OCI-LY1 (cell line): Measurements from ENCODE around the gene MICAL2.

Experiments used
- H2AFZ ChIP-seq: fragments of 200-600 bp; sonication (generic), shearing (Covaris generic); 2 replicates; pipeline ENCODE4 v1.6.0; 2014; ENCODE audit warnings: antibody characterized with exemption, mild to moderate bottlenecking, low read length
- H3F3A ChIP-seq: fragments of 200-600 bp; sonication (generic), shearing (Covaris generic); 2 replicates; pipeline ENCODE4 v1.6.0; 2014; ENCODE audit warnings: mild to moderate bottlenecking, antibody characterized with exemption, low read length, moderate library complexity; ENCODE audit not compliant: insufficient read depth
- H3K27ac ChIP-seq: fragments of 200-600 bp; sonication (generic); 2 replicates; pipeline ENCODE4 v1.5.1; 2014; ENCODE audit warnings: low read length, mixed run types, mild to moderate bottlenecking, low read depth; ENCODE audit not compliant: poor library complexity, severe bottlenecking
- H3K27me3 ChIP-seq: fragments of 200-600 bp; sonication (generic); 2 replicates; pipeline ENCODE4 v1.6.0; 2014; ENCODE audit warnings: antibody characterized with exemption, mild to moderate bottlenecking, low read length, moderate library complexity; ENCODE audit not compliant: insufficient read depth
- H3K36me3 ChIP-seq: fragments of 200-600 bp; sonication (generic); 2 replicates; pipeline ENCODE4 v1.6.1; 2014; ENCODE audit warnings: mild to moderate bottlenecking, antibody characterized with exemption, low read length, moderate library complexity, mixed read lengths; ENCODE audit not compliant: insufficient read depth
- H3K4me1 ChIP-seq: fragments of 200-600 bp; sonication (generic); 2 replicates; pipeline ENCODE4 v1.5.1; 2014; ENCODE audit warnings: mild to moderate bottlenecking, low read length, moderate library complexity; ENCODE audit not compliant: insufficient read depth, severe bottlenecking
- H3K4me2 ChIP-seq: fragments of 200-600 bp; sonication (generic), shearing (Covaris generic); 2 replicates; pipeline ENCODE4 v1.6.1; 2014; ENCODE audit warnings: low read length
- H3K4me3 ChIP-seq: fragments of 200-600 bp; sonication (generic); 2 replicates; pipeline ENCODE4 v1.5.1; 2014; ENCODE audit warnings: low read length, low read depth, mild to moderate bottlenecking, mixed read lengths; ENCODE audit not compliant: poor library complexity, severe bottlenecking
- H3K79me2 ChIP-seq: fragments of 200-600 bp; shearing (Covaris generic); 2 replicates; pipeline ENCODE4 v1.6.1; 2016; ENCODE audit warnings: mixed run types, low read length, mixed read lengths; ENCODE audit not compliant: insufficient read depth
- H3K9ac ChIP-seq: fragments of 200-600 bp; sonication (generic), shearing (Covaris generic); 2 replicates; pipeline ENCODE4 v1.6.1; 2014; ENCODE audit warnings: mild to moderate bottlenecking, low read length, mixed read lengths
- H3K9me2 ChIP-seq: fragments of 200-600 bp; sonication (generic), shearing (Covaris generic); 2 replicates; pipeline ENCODE4 v1.6.1; 2014; ENCODE audit warnings: low read depth, mild to moderate bottlenecking, low read length, mixed read lengths
- H3K9me3 ChIP-seq: fragments of 200-600 bp; shearing (Covaris generic); 2 replicates; pipeline ENCODE4 v1.6.1; 2014; ENCODE audit warnings: low read length, mixed read lengths
- H4K20me1 ChIP-seq: fragments of 200-600 bp; sonication (generic), shearing (Covaris generic); 2 replicates; pipeline ENCODE4 v1.6.0; 2016; ENCODE audit warnings: mild to moderate bottlenecking, low read length; ENCODE audit not compliant: insufficient read depth
- EZH2 ChIP-seq: fragments of 200-600 bp; sonication (generic), shearing (Covaris generic); IDR thresholded peaks from 2 replicates; pipeline ENCODE4 v1.8.0; 2017; ENCODE audit warnings: borderline replicate concordance, mixed run types, mild to moderate bottlenecking, antibody characterized with exemption, low read length, moderate library complexity, mixed read lengths
- TF ChIP-seq, protein P1 (sequence below): fragments of 200-600 bp; sonication (generic), shearing (Covaris generic); IDR thresholded peaks from 2 replicates; pipeline ENCODE4 v1.5.1; 2017; ENCODE audit warnings: mild to moderate bottlenecking, antibody characterized with exemption, low read length, moderate library complexity, mixed read lengths

Gene MICAL2

DNA sequence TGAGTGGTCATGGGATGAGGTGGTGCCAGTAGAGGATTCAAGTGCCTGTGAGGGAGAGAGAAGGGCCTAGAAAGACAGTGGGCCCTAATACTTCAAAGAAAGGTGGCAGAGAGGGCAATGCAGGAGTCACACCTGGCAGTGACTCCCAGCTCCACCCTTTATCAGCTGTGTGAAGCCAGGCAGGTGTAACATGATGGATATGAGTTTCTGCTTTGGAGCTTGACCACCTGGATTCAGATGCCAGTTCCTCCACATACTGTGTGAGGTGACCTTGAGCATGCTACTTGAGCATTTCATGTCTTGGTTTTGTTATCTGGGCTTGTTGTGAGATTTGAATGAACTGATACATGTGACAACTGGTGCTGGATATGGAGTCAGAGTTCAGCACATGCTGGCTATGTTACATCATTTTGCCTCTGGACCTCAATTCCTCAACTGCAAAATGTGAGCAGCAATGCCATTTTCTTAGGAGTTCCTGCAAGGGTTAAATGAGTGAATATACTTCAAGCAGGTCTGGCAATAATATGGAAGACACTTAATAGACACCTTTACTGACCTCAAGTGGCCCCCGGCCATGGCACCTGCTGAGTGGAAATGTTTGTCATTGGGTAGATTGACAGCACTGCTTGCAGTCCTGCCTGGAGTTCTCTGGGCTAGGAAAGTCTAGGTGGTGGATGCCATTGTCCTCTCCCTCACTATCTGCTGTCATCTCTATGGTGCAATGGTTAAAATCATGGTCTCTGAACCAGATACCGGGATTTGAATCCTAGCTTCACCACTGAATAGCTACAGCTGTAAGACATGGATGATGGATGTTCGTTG lies 83.3 kb downstream of the MICAL2 start:
- H3K27ac ChIP-seq = no peak overlapping the region
- TF ChIP-seq EZH2 = no peak
- TF ChIP-seq, protein P1, sequence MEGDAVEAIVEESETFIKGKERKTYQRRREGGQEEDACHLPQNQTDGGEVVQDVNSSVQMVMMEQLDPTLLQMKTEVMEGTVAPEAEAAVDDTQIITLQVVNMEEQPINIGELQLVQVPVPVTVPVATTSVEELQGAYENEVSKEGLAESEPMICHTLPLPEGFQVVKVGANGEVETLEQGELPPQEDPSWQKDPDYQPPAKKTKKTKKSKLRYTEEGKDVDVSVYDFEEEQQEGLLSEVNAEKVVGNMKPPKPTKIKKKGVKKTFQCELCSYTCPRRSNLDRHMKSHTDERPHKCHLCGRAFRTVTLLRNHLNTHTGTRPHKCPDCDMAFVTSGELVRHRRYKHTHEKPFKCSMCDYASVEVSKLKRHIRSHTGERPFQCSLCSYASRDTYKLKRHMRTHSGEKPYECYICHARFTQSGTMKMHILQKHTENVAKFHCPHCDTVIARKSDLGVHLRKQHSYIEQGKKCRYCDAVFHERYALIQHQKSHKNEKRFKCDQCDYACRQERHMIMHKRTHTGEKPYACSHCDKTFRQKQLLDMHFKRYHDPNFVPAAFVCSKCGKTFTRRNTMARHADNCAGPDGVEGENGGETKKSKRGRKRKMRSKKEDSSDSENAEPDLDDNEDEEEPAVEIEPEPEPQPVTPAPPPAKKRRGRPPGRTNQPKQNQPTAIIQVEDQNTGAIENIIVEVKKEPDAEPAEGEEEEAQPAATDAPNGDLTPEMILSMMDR = no peak
- H3K9me3 ChIP-seq = no peaks in the 10 kb centered on the region
- H4K20me1 ChIP-seq = no peaks in the 10 kb centered on the region
- H3K9ac ChIP-seq = no peak overlapping the region
- H3F3A ChIP-seq = no peaks in the 10 kb centered on the region
- H3K4me1 ChIP-seq = no peaks in the 10 kb centered on the region
- H3K4me2 ChIP-seq = no peak overlapping the region
- H3K4me3 ChIP-seq = no peak overlapping the region
- H3K36me3 ChIP-seq = no peaks in the 10 kb centered on the region
- H3K9me2 ChIP-seq = no peaks in the 10 kb centered on the region
- no peaks in the 10 kb centered on the region for H3K27me3 ChIP-seq
- H2AFZ ChIP-seq = no peak overlapping the region
- H3K79me2 ChIP-seq = no peaks in the 10 kb centered on the region

DNA sequence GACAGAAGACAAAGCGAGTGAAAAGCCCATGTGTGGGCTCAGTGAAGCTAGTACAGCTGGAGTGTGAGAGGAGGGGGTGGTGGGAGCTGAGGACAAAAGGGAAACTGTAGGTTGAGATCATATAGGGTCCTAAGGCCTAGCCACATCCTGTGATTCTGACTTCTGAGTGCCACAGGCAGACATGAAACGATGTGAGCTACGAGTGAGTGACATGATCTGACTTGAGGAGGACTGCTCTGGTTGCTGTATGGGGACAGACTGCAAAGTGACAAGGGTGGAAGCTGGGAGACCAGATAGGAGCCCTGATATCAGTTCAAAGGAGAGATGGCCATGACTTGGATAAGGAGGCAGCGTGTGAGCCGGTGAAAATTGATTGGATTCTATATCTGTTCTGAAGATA lies 85.4 kb downstream of the MICAL2 start:
- Histone ChIP-seq H3K9me2 (no peaks in the 10 kb centered on the region), H3K27ac (no peak overlapping the region), H4K20me1 (no peaks in the 10 kb centered on the region), H3K79me2 (no peaks in the 10 kb centered on the region), H3K4me3 (no peak overlapping the region), H3K4me2 (no peak overlapping the region), H3K4me1 (no peaks in the 10 kb centered on the region), H3K36me3 (no peaks in the 10 kb centered on the region), H3F3A (no peaks in the 10 kb centered on the region), H3K27me3 (no peaks in the 10 kb centered on the region), H3K9ac (no peak overlapping the region), H2AFZ (no peak overlapping the region), H3K9me3 (no peaks in the 10 kb centered on the region)
- TF ChIP-seq, protein P1 = no peak
- no peak for TF ChIP-seq EZH2

DNA sequence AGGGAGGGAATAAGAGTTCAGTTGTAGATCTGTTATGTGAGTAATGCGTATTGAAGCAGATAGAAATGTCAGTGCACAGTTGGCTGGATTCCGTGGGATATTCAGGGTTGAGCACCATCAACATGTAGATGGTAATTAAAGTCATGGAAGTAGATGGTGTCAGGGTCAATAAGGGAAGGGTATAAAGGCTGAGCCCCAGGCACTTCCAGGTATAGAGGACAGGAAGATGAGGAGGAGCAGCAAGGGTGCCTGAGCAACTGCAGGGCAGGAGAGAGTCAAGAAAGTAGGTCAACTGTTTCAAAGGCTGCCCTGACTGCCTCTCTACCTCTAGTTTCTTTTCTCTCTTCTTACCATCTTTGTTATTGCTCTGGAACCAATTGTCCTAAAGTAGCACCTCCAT lies 85.9 kb downstream of the MICAL2 start:
- no peak overlapping the region for H2AFZ ChIP-seq
- H3K36me3 ChIP-seq = no peaks in the 10 kb centered on the region
- H3K79me2 ChIP-seq = no peaks in the 10 kb centered on the region
- no peaks in the 10 kb centered on the region for H3K9me3 ChIP-seq
- no peak overlapping the region for H3K27ac ChIP-seq
- no peaks in the 10 kb centered on the region for H3F3A ChIP-seq
- no peak overlapping the region for H3K4me2 ChIP-seq
- no peaks in the 10 kb centered on the region for H3K4me1 ChIP-seq
- TF ChIP-seq, protein P1 = no peak
- no peak for TF ChIP-seq EZH2
- no peaks in the 10 kb centered on the region for H3K27me3 ChIP-seq
- H3K9me2 ChIP-seq = no peaks in the 10 kb centered on the region
- H3K9ac ChIP-seq = no peak overlapping the region
- no peak overlapping the region for H3K4me3 ChIP-seq
- no peaks in the 10 kb centered on the region for H4K20me1 ChIP-seq
